HG02798 (cell line): ENCODE results near the gene KLK1.
"Not testable (repeated sequence)": the region's sequence is repeated elsewhere in the genome, so short reads cannot be mapped to it uniquely, and the experiment has no call there.

Source experiments
- ATAC-seq: cut with Tn5 transposase; IDR thresholded peaks from one replicate; pipeline ENCODE4 v1.9.1; 2021; ENCODE audit warnings: mild to moderate bottlenecking; ENCODE audit not compliant: unreplicated experiment, poor library complexity

Gene KLK1

GRCh38 chr19:50772912-50773311, 50.7 kb downstream of the KLK1 start:
- not testable (repeated sequence) for ATAC-seq

- ATAC-seq: no peak
Observed at GRCh38 chr19:50772476-50772875, 51.1 kb downstream of the KLK1 start.

- ATAC-seq: no peak
Observed at GRCh38 chr19:50770888-50771287, 52.7 kb downstream of the KLK1 start.

GRCh38 chr19:50770164-50770563, 53.4 kb downstream of the KLK1 start, which contains the start of gene GPR32:
TSS of gene GPR32 (plus strand) at chr19:50770464. CDS start at chr19:50770601, 137 bp downstream.
- ATAC-seq: not testable (repeated sequence)
